ES-I3 (cell line): ENCODE data around the gene HYDIN.

Source experiments
- H3K36me3 ChIP-seq: 2 replicates; pipeline ENCODE4 v1.6.1; 2013; ENCODE audit warnings: mild to moderate bottlenecking, low read length, control low read depth, moderate library complexity; ENCODE audit not compliant: insufficient read depth
- H3K4me1 ChIP-seq: 2 replicates; pipeline ENCODE4 v1.6.1; 2013; ENCODE audit warnings: mild to moderate bottlenecking, control low read depth, low read length; ENCODE audit not compliant: insufficient read depth
- H3K9ac ChIP-seq: 2 replicates; pipeline ENCODE4 v1.6.1; 2013; ENCODE audit warnings: low read depth, mild to moderate bottlenecking, low read length, moderate library complexity
- H3K9me3 ChIP-seq: 2 replicates; pipeline ENCODE4 v1.6.1; 2013; ENCODE audit warnings: mild to moderate bottlenecking, low read length, moderate library complexity; ENCODE audit not compliant: control insufficient read depth, insufficient read depth

The HYDIN gene

DNA sequence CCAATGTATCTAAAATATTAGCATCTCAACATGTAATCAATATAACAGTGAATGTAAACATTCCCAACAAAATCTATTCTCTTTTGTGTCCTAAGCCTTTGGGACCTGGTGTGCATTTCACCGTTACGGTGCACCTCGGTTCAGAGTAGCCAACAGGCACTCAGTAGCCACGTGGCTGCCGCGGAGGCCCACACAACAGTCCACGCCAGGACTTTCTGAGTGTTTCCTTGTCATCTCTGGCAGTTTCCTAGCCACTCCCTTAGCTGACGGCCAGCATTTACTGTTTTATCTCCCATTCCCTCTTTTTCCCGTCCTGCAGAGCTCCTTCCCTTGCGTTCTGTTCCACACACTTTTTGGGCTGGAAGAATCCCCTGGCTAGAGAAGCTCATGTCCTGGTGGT lies 465.9 kb downstream of the HYDIN start:
- H3K9ac ChIP-seq = no peak overlapping the region
- H3K4me1 ChIP-seq = peaks cover 17% of the 10 kb centered on the region
- H3K9me3 ChIP-seq = no peaks in the 10 kb centered on the region
- peaks cover 3% of the 10 kb centered on the region; the same call in 1 of the 2 replicates for H3K36me3 ChIP-seq

DNA sequence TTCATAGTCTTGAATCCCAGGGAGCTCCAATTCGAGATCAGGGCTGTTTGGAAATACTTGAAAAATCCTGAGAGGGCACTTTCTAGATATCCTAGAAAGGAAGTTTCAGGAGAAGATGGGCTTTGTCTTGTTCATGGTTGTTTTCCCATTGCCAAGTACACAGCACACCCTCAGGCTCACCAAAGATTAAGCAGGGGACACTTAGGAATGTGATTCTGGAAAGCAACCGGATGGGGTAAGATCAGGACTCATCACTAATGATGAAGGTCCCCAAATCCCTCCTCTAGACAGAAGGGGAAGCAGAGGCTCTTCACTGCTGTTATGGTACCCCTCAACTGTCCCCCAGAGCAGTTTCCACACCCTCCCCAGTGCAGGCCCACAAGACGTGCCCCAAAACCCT lies 470.3 kb downstream of the HYDIN start:
- no peak overlapping the region; the same call in 1 of the 2 replicates for H3K9ac ChIP-seq
- no peaks in the 10 kb centered on the region for H3K36me3 ChIP-seq
- H3K4me1 ChIP-seq = peaks cover 19% of the 10 kb centered on the region
- no peaks in the 10 kb centered on the region for H3K9me3 ChIP-seq

DNA sequence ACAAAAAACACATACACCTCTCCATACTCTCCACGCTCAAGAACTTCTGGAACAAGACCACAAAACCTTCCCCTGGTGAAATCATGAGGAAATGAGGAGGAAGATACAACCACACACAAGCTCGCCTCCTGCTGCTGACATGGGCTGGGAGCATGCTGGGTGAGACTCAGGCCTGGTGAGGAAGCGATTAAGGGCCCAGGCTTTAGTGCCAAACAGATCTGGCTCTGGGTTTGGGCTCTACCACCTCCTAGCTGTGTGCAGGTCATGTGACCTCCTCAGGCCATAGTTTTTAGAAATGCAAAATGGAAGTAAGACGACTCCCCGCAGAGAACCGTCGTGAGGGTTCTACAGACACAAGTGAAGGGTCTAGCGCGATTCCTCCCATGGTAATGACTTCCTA lies 470.9 kb downstream of the HYDIN start:
- Histone ChIP-seq H3K4me1 (peaks cover 19% of the 10 kb centered on the region), H3K9me3 (no peaks in the 10 kb centered on the region), H3K9ac (no peak overlapping the region), H3K36me3 (no peaks in the 10 kb centered on the region)

DNA sequence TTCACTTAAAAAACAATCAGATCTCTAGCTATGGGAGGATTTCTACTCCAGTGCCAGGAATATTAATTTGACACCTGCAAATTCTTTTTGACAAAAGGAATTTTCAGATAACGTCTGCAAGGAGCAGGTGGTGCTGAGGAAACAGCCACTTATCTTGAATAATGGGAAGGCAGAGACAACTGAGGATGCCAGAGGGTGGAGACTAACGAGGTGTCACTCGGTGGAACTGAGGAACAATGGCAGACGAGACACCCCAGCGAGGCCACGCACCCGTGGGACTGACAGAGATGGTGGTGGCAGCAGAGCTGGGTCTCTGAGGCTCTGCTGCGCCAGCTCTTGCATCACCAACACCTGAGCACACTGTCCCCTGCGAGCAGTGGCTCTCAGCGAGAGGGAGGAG lies 471.7 kb downstream of the HYDIN start:
- Histone ChIP-seq H3K9ac (no peak overlapping the region), H3K9me3 (no peaks in the 10 kb centered on the region), H3K36me3 (no peaks in the 10 kb centered on the region), H3K4me1 (peaks cover 19% of the 10 kb centered on the region)
